ENCODE measurements around the gene KNCN.

GRCh38 chr1:46497020-46497419 lies 54.4 kb downstream of the KNCN start:
- TF ChIP-seq POLR2A (IDR thresholded peaks at IDR 0.05) (no peak), EP300 (IDR thresholded peaks at IDR 0.05) (no peak)
